ENCODE measurements around the gene ZNF284.

Gene ZNF284

GRCh38 chr19:44071824-44072542, at the start of gene ZNF284:
ZNF284 (plus strand) TSS chr19:44072159; CDS start chr19:44076390, 4,231 bp downstream.
- H3K4me3 ChIP-seq (ENCODE audit: low read depth, low read length): peak within 1 kb of the TSS; percentile 70
- TF ChIP-seq CTCF (IDR thresholded peaks at IDR 0.05; ENCODE audit: low read depth, low read length, missing control alignments): no peak
- DNase-seq (ENCODE audit: low read depth): peak; percentile 71

GRCh38 chr19:44024900-44025216, 47.1 kb upstream of the ZNF284 start:
- no peak for TF ChIP-seq CTCF (IDR thresholded peaks at IDR 0.05; ENCODE audit: low read depth, low read length, missing control alignments)
- peak overlapping the region; percentile 72; the same call in 1 of the 2 replicates for H3K4me3 ChIP-seq (ENCODE audit: low read depth, low read length)
- DNase-seq (ENCODE audit: low read depth): no peak

DNA sequence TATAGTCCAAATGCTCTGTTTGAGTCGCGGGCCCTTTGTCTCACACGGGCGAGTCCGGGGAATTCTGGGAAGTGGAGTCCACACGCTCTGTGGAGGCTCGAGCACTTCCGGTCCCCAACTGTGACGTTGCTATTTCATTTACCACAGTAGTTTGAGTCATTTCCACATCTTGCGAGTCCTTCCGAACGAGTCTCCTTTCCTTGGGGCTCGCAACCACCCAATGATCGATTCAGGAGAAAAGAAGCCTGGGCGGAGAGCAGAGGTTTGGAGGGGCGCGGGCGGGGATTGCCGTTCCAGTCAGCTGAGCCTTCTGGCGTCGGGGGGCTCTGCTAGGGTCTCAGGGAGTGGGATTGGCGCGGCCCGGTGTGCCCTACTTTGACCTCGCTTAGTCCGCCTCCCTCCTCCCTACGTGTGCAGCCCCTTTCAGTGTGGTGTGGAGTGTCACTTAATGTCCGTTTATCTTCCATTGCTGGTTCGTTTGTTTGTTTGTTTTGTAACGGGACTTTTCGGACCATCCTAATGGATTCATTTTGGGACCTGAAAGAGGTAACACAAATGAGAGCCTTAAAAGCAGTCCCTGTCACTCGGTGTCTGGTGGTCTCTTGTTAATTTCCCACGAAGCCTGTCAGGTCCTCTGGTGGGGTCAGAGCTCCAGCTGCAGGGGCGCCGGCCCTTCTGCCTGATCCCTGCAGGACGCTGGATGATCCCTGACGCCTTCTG, 46.6 kb upstream of the ZNF284 start, which contains the start of gene ZNF222:
ZNF222 (plus strand) TSS at position 163 of the 720 bp plus-strand sequence; CDS start at position 221, 58 bp downstream.
- TF ChIP-seq CTCF (IDR thresholded peaks at IDR 0.05; ENCODE audit: low read depth, low read length, missing control alignments): no peak
- peak within 1 kb of the TSS; percentile 72 for H3K4me3 ChIP-seq (ENCODE audit: low read depth, low read length)
- DNase-seq (ENCODE audit: low read depth): peak; percentile 77

- no peak for TF ChIP-seq CTCF (IDR thresholded peaks at IDR 0.05; ENCODE audit: low read depth, low read length, missing control alignments)
- no peak for DNase-seq (ENCODE audit: low read depth)
- no peak overlapping the region for H3K4me3 ChIP-seq (ENCODE audit: low read depth, low read length)
Observed at GRCh38 chr19:44026622-44027021, 45.3 kb upstream of the ZNF284 start.

DNA sequence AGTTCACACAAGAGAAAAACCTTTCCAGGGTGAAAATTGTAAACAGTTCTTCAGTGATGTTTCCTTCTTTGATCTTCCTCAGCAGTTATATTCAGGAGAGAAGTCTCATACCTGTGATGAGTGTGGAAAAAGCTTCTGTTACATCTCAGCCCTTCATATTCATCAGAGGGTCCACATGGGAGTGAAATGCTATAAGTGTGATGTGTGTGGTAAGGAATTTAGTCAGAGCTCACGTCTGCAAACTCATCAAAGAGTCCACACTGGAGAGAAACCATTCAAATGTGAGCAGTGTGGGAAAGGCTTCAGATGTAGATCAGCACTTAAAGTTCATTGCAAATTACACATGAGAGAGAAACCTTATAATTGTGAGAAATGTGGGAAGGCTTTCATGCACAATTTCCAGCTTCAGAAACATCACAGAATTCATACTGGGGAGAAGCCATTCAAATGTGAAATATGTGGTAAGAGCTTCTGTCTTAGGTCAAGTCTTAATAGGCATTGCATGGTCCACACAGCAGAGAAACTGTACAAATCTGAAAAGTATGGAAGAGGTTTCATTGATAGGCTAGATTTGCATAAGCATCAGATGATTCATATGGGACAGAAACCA, 39.9 kb upstream of the ZNF284 start:
- H3K4me3 ChIP-seq (ENCODE audit: low read depth, low read length): no peak overlapping the region
- DNase-seq (ENCODE audit: low read depth): no peak
- TF ChIP-seq CTCF (IDR thresholded peaks at IDR 0.05; ENCODE audit: low read depth, low read length, missing control alignments): no peak

- no peak for DNase-seq (ENCODE audit: low read depth)
- TF ChIP-seq CTCF (IDR thresholded peaks at IDR 0.05; ENCODE audit: low read depth, low read length, missing control alignments): no peak
- H3K4me3 ChIP-seq (ENCODE audit: low read depth, low read length): no peak overlapping the region
Observed at GRCh38 chr19:44042147-44042546, 29.8 kb upstream of the ZNF284 start.

Measured in GM12864 (cell line).